ENCODE results near the gene YARS2.
"Not testable (repeated sequence)": the region's sequence is repeated elsewhere in the genome, so short reads cannot be mapped to it uniquely, and the experiment has no call there.

Gene YARS2

GRCh38 chr12:32743264-32743663 lies 12.4 kb downstream of the YARS2 start:
- no peak for DNase-seq (ENCODE audit: low spot score)

DNA sequence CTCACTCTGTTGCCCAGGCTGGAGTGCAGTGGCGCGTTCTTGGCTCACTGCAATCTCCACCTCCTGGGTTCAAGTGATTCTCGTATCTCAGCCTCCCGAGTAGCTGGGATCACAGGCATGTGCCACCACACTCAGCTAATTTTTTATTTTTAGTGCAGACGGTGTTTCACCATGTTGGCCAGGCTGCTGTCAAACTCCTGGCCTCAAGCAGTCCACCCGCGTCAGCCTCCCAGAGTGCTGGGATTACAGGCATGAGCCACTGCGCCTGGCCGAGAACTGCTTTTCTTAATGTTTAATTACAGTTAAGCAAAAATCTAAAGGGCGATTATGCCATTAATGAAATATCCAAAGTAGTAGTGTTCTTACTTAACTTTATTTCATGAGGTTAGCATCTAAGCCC lies 13.6 kb downstream of the YARS2 start:
- no peak for DNase-seq (ENCODE audit: low spot score)

DNA sequence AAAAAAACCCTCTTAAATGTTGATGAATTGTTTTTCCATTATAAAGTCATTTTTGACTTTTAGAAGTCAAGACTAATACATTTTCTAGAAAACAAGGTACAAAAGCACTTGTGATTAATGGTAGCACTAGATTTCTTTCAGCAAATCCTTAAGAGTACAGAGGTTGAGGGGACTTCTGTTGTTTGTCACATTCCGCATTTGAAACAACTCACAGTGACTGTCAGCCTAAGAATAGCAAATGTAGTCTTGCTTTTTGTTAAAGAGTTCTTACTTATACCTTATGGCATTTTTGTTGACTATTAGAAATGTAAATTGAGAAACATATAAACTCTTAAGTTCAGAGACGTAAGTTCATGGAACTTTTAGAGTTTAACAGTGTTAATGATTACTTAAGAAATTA lies 16.4 kb downstream of the YARS2 start:
- DNase-seq (ENCODE audit: low spot score) = no peak

DNA sequence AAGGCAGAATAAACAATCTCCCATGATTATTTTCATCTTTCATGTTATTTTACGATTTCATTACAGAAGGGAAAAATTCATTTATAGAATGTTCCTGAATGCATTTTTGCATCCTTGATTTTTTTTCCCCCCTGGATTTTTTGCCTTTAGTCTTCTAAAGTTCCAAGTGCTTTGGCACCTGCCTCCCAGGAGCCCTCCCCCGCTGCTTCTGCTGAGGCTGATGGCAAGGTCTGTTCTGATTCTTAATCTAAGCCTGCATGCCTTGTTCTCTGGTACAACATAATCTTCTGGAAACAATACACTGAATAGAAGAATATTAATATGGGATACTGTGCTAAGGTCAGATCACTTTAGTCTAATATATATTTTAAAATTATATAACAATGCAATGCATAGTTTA lies 18.0 kb downstream of the YARS2 start:
- no peak for DNase-seq (ENCODE audit: low spot score)

- no peak for DNase-seq (ENCODE audit: low spot score)
Measured at GRCh38 chr12:32736445-32736844, 19.3 kb downstream of the YARS2 start.

- no peak for DNase-seq (ENCODE audit: low spot score)
Measured at GRCh38 chr12:32734952-32735351, 20.7 kb downstream of the YARS2 start.

- DNase-seq (ENCODE audit: low spot score) = no peak
Measured at GRCh38 chr12:32727237-32727636, 28.5 kb downstream of the YARS2 start.

DNA sequence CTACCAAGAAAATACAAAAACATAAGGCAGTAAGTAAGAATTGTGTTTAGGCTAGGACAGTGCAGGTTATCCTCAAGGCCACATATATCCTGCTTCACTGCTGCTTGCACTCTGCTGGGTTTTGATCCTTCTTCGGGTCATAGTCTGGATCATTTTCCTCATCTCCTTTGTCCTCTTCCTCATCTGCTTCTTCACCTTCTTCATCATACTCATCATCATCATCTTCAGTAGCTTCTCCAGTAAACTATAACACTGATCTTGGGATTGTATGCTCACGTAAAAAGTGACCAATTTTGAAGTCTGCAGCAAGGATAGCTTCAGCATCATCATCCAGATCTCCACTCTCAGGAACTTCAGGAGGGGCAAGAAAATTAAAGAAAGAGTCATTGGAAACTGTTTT lies 29.4 kb downstream of the YARS2 start:
- DNase-seq (ENCODE audit: low spot score) = no peak

- not testable (repeated sequence) for DNase-seq (ENCODE audit: low spot score)
Measured at GRCh38 chr12:32725308-32725707, 30.4 kb downstream of the YARS2 start.

DNA sequence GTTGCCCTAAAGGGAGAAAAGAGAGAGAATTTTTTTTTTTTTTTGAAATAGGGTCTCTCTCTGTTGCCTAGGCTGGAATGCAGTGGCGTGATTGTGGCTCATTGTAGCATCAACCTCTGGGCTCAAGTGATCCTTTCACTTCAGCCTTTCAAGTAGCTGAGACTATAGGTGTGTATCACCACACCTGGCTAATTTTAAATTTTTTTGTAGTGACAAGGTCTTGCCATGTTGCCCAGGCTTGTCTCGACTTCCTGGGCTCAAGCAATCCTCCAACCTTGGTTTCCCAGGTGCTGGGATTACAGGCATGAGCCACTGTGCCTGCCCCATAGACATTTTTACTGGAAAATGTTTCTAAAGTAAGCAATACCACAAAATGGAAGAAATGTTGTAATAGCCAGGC lies 36.8 kb downstream of the YARS2 start:
- no peak for DNase-seq (ENCODE audit: low spot score)

GRCh38 chr12:32714772-32715171 lies 40.9 kb downstream of the YARS2 start:
- DNase-seq (ENCODE audit: low spot score) = no peak

DNA sequence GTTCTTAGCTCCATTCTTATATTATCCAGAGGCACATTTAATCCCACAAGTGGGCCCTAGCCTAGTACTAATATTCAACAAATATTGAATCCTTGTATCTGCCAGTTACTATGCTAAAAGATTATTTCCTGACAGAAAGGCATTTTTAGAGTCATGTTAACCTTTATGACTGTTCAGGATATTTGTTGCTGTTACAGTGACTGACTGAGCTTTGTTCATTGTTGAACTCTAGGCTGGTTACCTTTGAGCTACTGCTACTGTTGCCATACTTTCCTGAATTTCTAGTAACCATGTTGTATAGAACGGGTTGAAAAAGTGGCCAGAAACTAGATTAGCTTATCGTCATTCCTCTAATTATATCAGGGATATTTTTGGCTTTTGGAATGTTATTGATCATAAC lies 46.8 kb downstream of the YARS2 start:
- no peak for DNase-seq (ENCODE audit: low spot score)

GRCh38 chr12:32706335-32707024 lies 49.2 kb downstream of the YARS2 start:
- no peak for DNase-seq (ENCODE audit: low spot score)

- DNase-seq (ENCODE audit: low spot score) = no peak
Measured at GRCh38 chr12:32705783-32706182, 49.9 kb downstream of the YARS2 start.

DNA sequence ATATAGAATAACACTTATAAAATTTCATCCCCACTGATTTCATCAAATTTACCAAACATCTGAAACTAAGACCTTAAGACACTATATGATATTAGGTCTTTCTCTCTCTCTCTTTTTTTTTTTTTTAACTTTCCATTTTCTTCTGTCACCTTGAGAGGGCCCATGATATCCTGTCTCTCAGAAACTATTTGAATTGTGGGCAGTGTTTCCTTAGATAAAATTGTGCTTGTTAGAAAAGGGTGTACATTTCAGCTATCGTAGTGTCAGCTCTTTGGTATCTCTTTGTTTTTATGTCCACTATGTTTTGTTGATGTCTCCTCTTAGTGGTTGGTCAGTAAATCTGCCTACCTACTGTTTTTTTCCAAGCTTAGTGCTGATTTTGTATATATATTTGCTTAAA lies 52.8 kb downstream of the YARS2 start:
- no peak for DNase-seq (ENCODE audit: low spot score)

DNA sequence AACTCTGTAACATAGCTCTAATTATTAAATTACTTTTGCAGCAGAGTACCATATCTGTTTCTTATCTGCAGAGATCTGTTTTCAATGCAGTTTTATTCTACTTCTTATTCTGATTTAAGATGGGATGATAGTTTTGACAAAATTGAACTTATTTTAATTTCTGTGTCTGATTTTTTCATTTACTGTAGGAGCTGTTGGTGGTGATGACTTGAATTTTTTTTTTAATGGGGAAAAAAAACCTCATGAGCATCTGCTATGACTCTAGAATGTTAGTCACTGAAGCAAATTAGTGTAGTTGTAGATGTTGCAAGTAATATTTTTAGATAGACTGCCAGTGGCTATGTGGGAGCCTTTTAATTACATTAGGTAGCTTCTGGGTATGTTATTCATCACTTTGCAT lies 53.2 kb downstream of the YARS2 start:
- DNase-seq (ENCODE audit: low spot score) = no peak

DNA sequence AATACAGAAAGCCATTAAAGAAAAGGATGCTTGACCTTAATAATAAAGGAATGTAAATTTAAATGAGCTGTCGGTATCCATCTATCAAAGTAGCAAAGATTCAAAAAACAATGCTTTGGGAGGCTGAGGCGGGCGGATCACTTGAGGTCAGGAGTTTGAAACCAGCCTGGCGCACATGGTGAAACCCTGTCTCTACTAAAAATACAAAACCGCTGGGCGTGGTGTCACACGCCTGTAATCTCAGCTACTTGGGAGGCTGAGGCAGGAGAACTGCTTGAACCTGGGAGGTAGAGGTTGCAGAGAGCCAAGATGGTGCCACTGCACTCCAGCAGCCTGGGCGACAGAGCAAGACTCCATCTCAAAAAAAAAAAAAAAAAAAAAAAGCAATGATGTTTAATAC lies 56.3 kb downstream of the YARS2 start:
- DNase-seq (ENCODE audit: low spot score) = not testable (repeated sequence)

DNA sequence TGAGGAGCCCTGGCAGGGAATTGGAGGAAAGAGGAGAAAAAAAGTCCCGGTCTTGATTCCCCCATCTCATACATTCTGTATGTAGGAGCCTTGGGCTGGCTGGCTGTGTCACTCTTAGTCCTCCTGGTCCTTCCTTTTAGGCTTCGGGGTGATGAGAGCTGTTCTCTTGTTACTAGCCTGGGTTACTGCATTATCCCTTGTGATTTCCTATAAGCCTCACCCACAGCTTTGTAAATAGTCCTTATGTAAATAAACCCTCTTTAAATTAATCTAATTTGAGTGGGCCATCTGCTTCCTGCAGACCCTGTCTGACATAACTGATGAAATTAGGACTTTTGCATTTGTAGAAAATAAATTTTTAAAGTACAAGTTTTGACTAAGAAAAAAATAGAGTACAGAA lies 57.4 kb downstream of the YARS2 start:
- DNase-seq (ENCODE audit: low spot score) = no peak

DNA sequence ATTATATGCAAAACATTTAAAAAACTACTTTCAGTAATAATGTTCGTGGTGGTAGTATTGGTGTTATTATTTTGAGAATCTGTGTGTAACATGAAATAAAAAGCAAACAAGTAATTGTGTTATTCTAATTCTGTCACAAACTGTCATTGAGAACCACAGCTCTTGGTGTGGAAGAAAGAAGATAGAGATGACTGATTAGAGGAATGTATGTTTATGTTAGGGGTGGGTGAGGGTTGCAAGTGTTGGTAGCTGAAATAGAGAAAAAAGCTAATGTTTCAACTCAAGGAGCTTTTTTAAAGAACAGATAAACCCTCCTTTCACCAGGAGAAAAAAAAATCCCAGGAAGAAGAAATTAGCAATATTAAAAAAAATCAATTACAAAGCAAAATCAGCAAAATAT lies 58.3 kb downstream of the YARS2 start:
- DNase-seq (ENCODE audit: low spot score) = no peak
